Stomach (tissue), 9 donors: ENCODE data around the gene SP2. TPM values are rescaled to one million over a fixed set of nuclear protein-coding genes. Genes with fewer than 3 reads are reported as not detected.

ENCODE experiments used
- DNase-seq, 2 donors: peaks; one replicate each; pipeline versions ENCODE4 v3.0.0 to v3.0.0-alpha.2; 2013 to 2019
- H3K27ac ChIP-seq, 5 donors: fragments of 200-600 bp in 4 of 5; sonication (generic) in 4 of 5; one replicate each; pipeline ENCODE4 v1.5.1; 2013 to 2019; ENCODE audit warnings: mild to moderate bottlenecking in 1 of 5, moderate library complexity in 1 of 5
- H3K27me3 ChIP-seq, 3 donors: fragments of 200-600 bp; sonication (generic); one replicate each; pipeline ENCODE4 v1.5.1; 2017 to 2019; ENCODE audit warnings: mixed run types in 1 of 3
- H3K36me3 ChIP-seq, 4 donors: fragments of 200-600 bp; sonication (generic); 1 replicate in 3 of 4; 2 replicates in 1 of 4; pipeline ENCODE4 v1.5.1; 2016 to 2019
- H3K4me1 ChIP-seq, 4 donors: fragments of 200-600 bp; sonication (generic); one replicate each; pipeline ENCODE4 v1.5.1; 2016 to 2019
- H3K4me3 ChIP-seq, 4 donors: fragments of 200-600 bp; sonication (generic) in 3 of 4; one replicate each; pipeline ENCODE4 v1.5.1; 2016 to 2019; ENCODE audit warnings: mild to moderate bottlenecking in 1 of 4
- H3K9me3 ChIP-seq, 4 donors: fragments of 200-600 bp; sonication (generic); one replicate each; pipeline ENCODE4 v1.5.1; 2016 to 2019
- EP300 ChIP-seq: sonication (generic); formaldehyde crosslinking; IDR thresholded peaks from one replicate; pipeline ENCODE4 v1.6.1; 2017; ENCODE audit warnings: antibody characterized with exemption
- POLR2A ChIP-seq, 4 donors: fragments of 450-650 bp; IDR thresholded peaks; one replicate each; pipeline ENCODE4 v1.6.1; 2016; ENCODE audit warnings: antibody characterized with exemption in 4 of 4, control low read depth in 2 of 4, mild to moderate bottlenecking in 1 of 4, moderate library complexity in 1 of 4
- POLR2AphosphoS5 ChIP-seq, 3 donors: sonication (generic); formaldehyde crosslinking; IDR thresholded peaks; one replicate each; pipeline ENCODE4 v1.6.1; 2016; ENCODE audit warnings: antibody characterized with exemption in 3 of 3
- WGBS, 5 donors: extraction: QIAGEN DNeasy Blood & Tissue Kit in 3 of 5; methylation state at CpG; one replicate each; pipeline versions ENCODE4 v1.1.5 to v1.1.7; 2013 to 2018; 5-methylcytosine and 5-hydroxymethylcytosine counted together
- intact Hi-C: fragments of 100-400 bp; cut with DNase I; formaldehyde crosslinking; loops from one replicate; pipeline ENCODE4 v1.15.1; 2023; ENCODE audit warnings: low total_unique reads
- polyA plus RNA-seq, 3 donors: library from polyadenylated mRNA; stranded (reverse); fragments of 200-250 nt; gene quantifications; one replicate each; pipeline ENCODE4 v1.2.3, GENCODE V29; 2013
- total RNA-seq, 5 donors: library from RNA; depleted of rRNA; stranded (reverse); fragments of >200 nt; gene quantifications; one replicate each; pipeline versions ENCODE4 v1.1.0 to v1.2.3, GENCODE V29; 2014 to 2016
- TF ChIP-seq, protein P1 (sequence below), 7 experiments: fragments of 450-650 bp in 4 of 7; fragments of 200-600 bp in 3 of 7; sonication (generic) in 3 of 7; IDR thresholded peaks; one replicate each; pipeline ENCODE4 v1.5.1; 2016 to 2019; ENCODE audit warnings: antibody characterized with exemption in 7 of 7, control low read depth in 2 of 7, mild to moderate bottlenecking in 1 of 7
- donor health status: healthy with polysubstance abuse.
- donor health status: Bipolar disorder and iron deficiency.
- donor health status: healthy.

Gene SP2
- total and polyA plus RNA-seq, 8 donors: 0.87 to 22.8 (median 6.3) TPM

GRCh38 chr17:47949197-47949759, 53.2 kb downstream of the SP2 start:
- Histone ChIP-seq H3K9me3 (no peaks in the 10 kb centered on the region), H3K27me3 (no peaks in the 10 kb centered on the region), H3K36me3 (peaks cover 6 to 58% (median 39%) of the 10 kb centered on the region in 4 donors), H3K4me3 (peak overlapping the region; percentile 23 to 33 (median 28)), H3K27ac (peak overlapping the region; percentile 86 to 94 (median 91)), H3K4me1 (peaks cover 48 to 92% (median 74%) of the 10 kb centered on the region in 4 donors)
- 2 to 3% (median 3%) methylated on average over 22 of the region's 22 CpGs for WGBS, 5 donors
- intact Hi-C loops: no loop called here
- DNase-seq: peak; percentile 96 to 97
- peak; percentile 30 to 87 (median 82) for TF ChIP-seq POLR2AphosphoS5 (IDR thresholded peaks at IDR 0.05)
- TF ChIP-seq, protein P1, sequence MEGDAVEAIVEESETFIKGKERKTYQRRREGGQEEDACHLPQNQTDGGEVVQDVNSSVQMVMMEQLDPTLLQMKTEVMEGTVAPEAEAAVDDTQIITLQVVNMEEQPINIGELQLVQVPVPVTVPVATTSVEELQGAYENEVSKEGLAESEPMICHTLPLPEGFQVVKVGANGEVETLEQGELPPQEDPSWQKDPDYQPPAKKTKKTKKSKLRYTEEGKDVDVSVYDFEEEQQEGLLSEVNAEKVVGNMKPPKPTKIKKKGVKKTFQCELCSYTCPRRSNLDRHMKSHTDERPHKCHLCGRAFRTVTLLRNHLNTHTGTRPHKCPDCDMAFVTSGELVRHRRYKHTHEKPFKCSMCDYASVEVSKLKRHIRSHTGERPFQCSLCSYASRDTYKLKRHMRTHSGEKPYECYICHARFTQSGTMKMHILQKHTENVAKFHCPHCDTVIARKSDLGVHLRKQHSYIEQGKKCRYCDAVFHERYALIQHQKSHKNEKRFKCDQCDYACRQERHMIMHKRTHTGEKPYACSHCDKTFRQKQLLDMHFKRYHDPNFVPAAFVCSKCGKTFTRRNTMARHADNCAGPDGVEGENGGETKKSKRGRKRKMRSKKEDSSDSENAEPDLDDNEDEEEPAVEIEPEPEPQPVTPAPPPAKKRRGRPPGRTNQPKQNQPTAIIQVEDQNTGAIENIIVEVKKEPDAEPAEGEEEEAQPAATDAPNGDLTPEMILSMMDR (IDR thresholded peaks at IDR 0.05): peak in 5 of 7 experiments; percentile 74 to 95 (median 88)
- no peak for TF ChIP-seq EP300
- TF ChIP-seq POLR2A (IDR thresholded peaks at IDR 0.05): peak in 2 of 4 donors; percentile 5 to 19

DNA sequence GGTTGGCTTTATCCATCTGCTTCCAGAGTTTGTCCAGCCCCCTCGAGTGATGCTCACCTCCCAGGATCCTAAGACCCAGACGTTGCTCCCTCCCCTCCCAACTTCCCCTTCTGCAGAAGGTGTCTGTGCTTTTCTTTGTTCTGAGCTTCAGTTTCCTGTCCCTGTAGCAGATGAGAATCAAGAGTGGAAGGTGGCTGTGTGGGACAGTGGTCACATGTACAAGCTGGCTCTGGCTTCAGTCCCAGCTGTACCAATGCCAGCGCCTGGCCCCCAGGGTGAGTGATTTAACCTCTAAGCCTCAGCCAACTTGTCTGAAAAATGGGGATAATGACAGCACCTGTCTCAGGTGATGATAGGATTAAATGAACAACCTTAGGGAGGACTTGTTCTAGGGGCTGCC, 53.9 kb downstream of the SP2 start:
- Histone ChIP-seq H3K9me3 (no peaks in the 10 kb centered on the region), H3K27me3 (no peaks in the 10 kb centered on the region), H3K4me3 (peak overlapping the region in 2 of 4 donors; percentile 26 to 33), H3K36me3 (peaks cover 3 to 56% (median 36%) of the 10 kb centered on the region in 4 donors), H3K4me1 (peaks cover 48 to 85% (median 71%) of the 10 kb centered on the region in 4 donors), H3K27ac (peak overlapping the region; percentile 86 to 94 (median 91))
- peak in 1 of 2 donors; percentile 86 for DNase-seq
- peak in 2 of 3 donors; percentile 19 to 35 for TF ChIP-seq POLR2AphosphoS5 (IDR thresholded peaks at IDR 0.05)
- TF ChIP-seq, protein P1 (IDR thresholded peaks at IDR 0.05): no peak
- no peak for TF ChIP-seq POLR2A (IDR thresholded peaks at IDR 0.05)
- no peak for TF ChIP-seq EP300
- 21 to 37% (median 27%) methylated on average over 3 of the region's 3 CpGs for WGBS, 5 donors
- intact Hi-C loops: no loop called here

DNA sequence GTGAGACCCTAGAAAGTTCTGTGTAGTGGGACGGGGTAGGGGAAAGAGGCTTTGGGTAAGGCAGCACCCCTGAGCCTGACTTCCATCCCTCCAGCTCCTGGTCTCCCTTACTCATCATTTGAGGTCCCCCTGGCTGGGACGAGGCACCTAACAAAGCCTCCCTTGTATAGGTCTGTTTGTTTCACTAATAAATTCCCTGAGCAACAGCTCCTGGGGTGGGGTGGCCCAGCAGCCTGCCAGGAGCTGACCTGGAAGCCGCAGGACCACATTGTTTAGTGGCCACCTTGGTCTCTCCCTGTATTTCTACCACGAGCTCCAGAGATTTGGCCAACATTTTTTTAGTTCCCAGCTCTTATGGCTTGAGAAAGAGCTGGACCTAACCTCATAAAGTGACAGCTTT, 54.4 kb downstream of the SP2 start:
- WGBS, 5 donors: 45 to 58% (median 50%) methylated on average over 4 of the region's 4 CpGs
- H3K27me3 ChIP-seq: no peaks in the 10 kb centered on the region
- peak overlapping the region in 1 of 4 donors; percentile 33 for H3K4me3 ChIP-seq
- peak overlapping the region; percentile 86 to 94 (median 91) for H3K27ac ChIP-seq
- H3K9me3 ChIP-seq: no peaks in the 10 kb centered on the region
- H3K4me1 ChIP-seq: peaks cover 46 to 80% (median 66%) of the 10 kb centered on the region in 4 donors
- H3K36me3 ChIP-seq: peaks cover 3 to 52% (median 31%) of the 10 kb centered on the region in 4 donors
- intact Hi-C loops: no loop called here
- peak in 1 of 2 donors; percentile 59 for DNase-seq
- TF ChIP-seq POLR2A (IDR thresholded peaks at IDR 0.05): no peak
- TF ChIP-seq, protein P1 (IDR thresholded peaks at IDR 0.05): no peak
- no peak for TF ChIP-seq EP300
- no peak for TF ChIP-seq POLR2AphosphoS5 (IDR thresholded peaks at IDR 0.05)

GRCh38 chr17:47952171-47953021, 56.4 kb downstream of the SP2 start:
- peak in 2 of 3 donors; percentile 49 to 64 for TF ChIP-seq POLR2AphosphoS5 (IDR thresholded peaks at IDR 0.05)
- TF ChIP-seq EP300: no peak
- no peak for TF ChIP-seq POLR2A (IDR thresholded peaks at IDR 0.05)
- H3K27ac ChIP-seq: peak overlapping the region; percentile 85 to 94 (median 91)
- peaks cover 0 to 39% (median 19%) of the 10 kb centered on the region in 4 donors for H3K36me3 ChIP-seq
- 35 to 64% (median 40%) methylated on average over 12 of the region's 12 CpGs for WGBS, 5 donors
- H3K9me3 ChIP-seq: no peaks in the 10 kb centered on the region
- no peaks in the 10 kb centered on the region for H3K27me3 ChIP-seq
- DNase-seq: peak; percentile 66 to 72
- H3K4me3 ChIP-seq: peak overlapping the region in 3 of 4 donors; percentile 8 to 53 (median 44)
- intact Hi-C loops: no loop called here
- peaks cover 34 to 62% (median 52%) of the 10 kb centered on the region in 4 donors for H3K4me1 ChIP-seq
